ENCODE data around the gene NEMP1. TPM values are rescaled to one million over a fixed set of nuclear protein-coding genes. Genes with fewer than 3 reads are reported as not detected.

The NEMP1 gene
- total RNA-seq, 4 donors from 2014 or later = 4.0 to 66.7 (median 5.2) TPM

- TF ChIP-seq EP300 (IDR thresholded peaks at IDR 0.05; ENCODE audit: low read depth) (no peak), POLR2A (IDR thresholded peaks at IDR 0.05) (no peak), POLR2AphosphoS5 (IDR thresholded peaks at IDR 0.05) (no peak)
- TF ChIP-seq, protein P1, sequence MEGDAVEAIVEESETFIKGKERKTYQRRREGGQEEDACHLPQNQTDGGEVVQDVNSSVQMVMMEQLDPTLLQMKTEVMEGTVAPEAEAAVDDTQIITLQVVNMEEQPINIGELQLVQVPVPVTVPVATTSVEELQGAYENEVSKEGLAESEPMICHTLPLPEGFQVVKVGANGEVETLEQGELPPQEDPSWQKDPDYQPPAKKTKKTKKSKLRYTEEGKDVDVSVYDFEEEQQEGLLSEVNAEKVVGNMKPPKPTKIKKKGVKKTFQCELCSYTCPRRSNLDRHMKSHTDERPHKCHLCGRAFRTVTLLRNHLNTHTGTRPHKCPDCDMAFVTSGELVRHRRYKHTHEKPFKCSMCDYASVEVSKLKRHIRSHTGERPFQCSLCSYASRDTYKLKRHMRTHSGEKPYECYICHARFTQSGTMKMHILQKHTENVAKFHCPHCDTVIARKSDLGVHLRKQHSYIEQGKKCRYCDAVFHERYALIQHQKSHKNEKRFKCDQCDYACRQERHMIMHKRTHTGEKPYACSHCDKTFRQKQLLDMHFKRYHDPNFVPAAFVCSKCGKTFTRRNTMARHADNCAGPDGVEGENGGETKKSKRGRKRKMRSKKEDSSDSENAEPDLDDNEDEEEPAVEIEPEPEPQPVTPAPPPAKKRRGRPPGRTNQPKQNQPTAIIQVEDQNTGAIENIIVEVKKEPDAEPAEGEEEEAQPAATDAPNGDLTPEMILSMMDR (IDR thresholded peaks at IDR 0.05) = no peak
- in situ Hi-C loops (cut with MboI; ENCODE audit: low pct_ligation_motif_present in 1 of 4, low pct_unique_long_range_greater_than_20kb in 1 of 4, low sequenced_read_pairs in 3 of 4) = loop anchor here in 1 of 4 donors (10.0 kb wide), 1 partner anchor 162 kb away; no protein-coding TSS in a partner anchor
- DNase-seq = no peak
- no peaks in the 10 kb centered on the region for H3K27me3 ChIP-seq
- no peak overlapping the region for H3K4me3 ChIP-seq
- H3K4me1 ChIP-seq = peaks cover 3 to 12% (median 7%) of the 10 kb centered on the region in 4 donors
- no peaks in the 10 kb centered on the region for H3K9me3 ChIP-seq
- intact Hi-C loops (cut with DNase I; ENCODE audit: low total_unique reads) = loop anchor here (2.0 kb wide), 1 partner anchor 52 kb away; no protein-coding TSS in a partner anchor
- H3K36me3 ChIP-seq = no peaks in the 10 kb centered on the region
- no peak overlapping the region for H3K27ac ChIP-seq
- 87% methylated on average over 7 of the region's 7 CpGs; no CpG with 5 or more reads in 1 of the 2 donors for WGBS, 2 donors (ENCODE audit: low coverage in 1 of 2)
These were observed 65.8 kb downstream of the NEMP1 start for GRCh38 chr12:57012600-57013465.

GRCh38 chr12:57011438-57012424 lies 66.9 kb downstream of the NEMP1 start:
- no peaks in the 10 kb centered on the region for H3K36me3 ChIP-seq
- H3K27me3 ChIP-seq = no peaks in the 10 kb centered on the region
- peaks cover 7 to 17% (median 11%) of the 10 kb centered on the region in 4 donors for H3K4me1 ChIP-seq
- DNase-seq = no peak
- WGBS, 2 donors (ENCODE audit: low coverage in 1 of 2) = 67 to 94% methylated on average over 3 to 12 of the region's 12 CpGs
- intact Hi-C loops (cut with DNase I; ENCODE audit: low total_unique reads) = loop anchor here (2.0 kb wide), 1 partner anchor 53 kb away; no protein-coding TSS in a partner anchor
- no peaks in the 10 kb centered on the region for H3K9me3 ChIP-seq
- TF ChIP-seq EP300 (IDR thresholded peaks at IDR 0.05; ENCODE audit: low read depth) = no peak
- TF ChIP-seq, protein P1 (IDR thresholded peaks at IDR 0.05) = no peak
- no peak for TF ChIP-seq POLR2A (IDR thresholded peaks at IDR 0.05)
- TF ChIP-seq POLR2AphosphoS5 (IDR thresholded peaks at IDR 0.05) = no peak
- in situ Hi-C loops (cut with MboI; ENCODE audit: low pct_ligation_motif_present in 1 of 4, low pct_unique_long_range_greater_than_20kb in 1 of 4, low sequenced_read_pairs in 3 of 4) = loop anchor here in 1 of 4 donors (10.0 kb wide), 1 partner anchor 163 kb away; no protein-coding TSS in a partner anchor
- no peak overlapping the region for H3K27ac ChIP-seq
- no peak overlapping the region for H3K4me3 ChIP-seq

GRCh38 chr12:57010627-57011247 lies 67.9 kb downstream of the NEMP1 start:
- Histone ChIP-seq H3K27ac (no peak overlapping the region), H3K27me3 (no peaks in the 10 kb centered on the region), H3K36me3 (no peaks in the 10 kb centered on the region), H3K4me3 (no peak overlapping the region), H3K9me3 (no peaks in the 10 kb centered on the region), H3K4me1 (peaks cover 9 to 20% (median 15%) of the 10 kb centered on the region in 4 donors)
- intact Hi-C loops (cut with DNase I; ENCODE audit: low total_unique reads) (no loop called here), in situ Hi-C loops (cut with MboI; ENCODE audit: low pct_ligation_motif_present in 1 of 4, low pct_unique_long_range_greater_than_20kb in 1 of 4, low sequenced_read_pairs in 3 of 4) (loop anchor here in 1 of 4 donors (10.0 kb wide), 1 partner anchor 164 kb away; no protein-coding TSS in a partner anchor)
- no peak for TF ChIP-seq POLR2AphosphoS5 (IDR thresholded peaks at IDR 0.05)
- TF ChIP-seq, protein P1 (IDR thresholded peaks at IDR 0.05) = no peak
- no peak for TF ChIP-seq EP300 (IDR thresholded peaks at IDR 0.05; ENCODE audit: low read depth)
- no peak for TF ChIP-seq POLR2A (IDR thresholded peaks at IDR 0.05)
- DNase-seq = no peak
- 70 to 71% methylated on average over 4 of the region's 4 CpGs for WGBS, 2 donors (ENCODE audit: low coverage in 1 of 2)

All from transverse colon (tissue), 4 donors.